Heart left ventricle (tissue), 13 donors: ENCODE results near the gene ALDH3B1.

Experiments
- CTCF ChIP-seq, 12 donors: fragments of 200-600 bp; sonication (generic) in 4 of 12; IDR thresholded peaks; one replicate each; pipeline versions ENCODE4 v1.5.0 to v1.8.0; 2018 to 2022; ENCODE audit warnings: antibody characterized with exemption in 12 of 12, mild to moderate bottlenecking in 5 of 12
- POLR2A ChIP-seq, 2 donors: fragments of 450-650 bp; IDR thresholded peaks; one replicate each; pipeline ENCODE4 v1.6.1; 2017; ENCODE audit warnings: antibody characterized with exemption in 2 of 2, mild to moderate bottlenecking in 2 of 2, moderate library complexity in 2 of 2
- donor health status: ischemic (EF 13 %, LVEDD 7.1; RV severe dilation, severe dysfunction).
- donor health status: DM: no; HTN: yes; CAD: no.
- donor health status: DM: no; HTN: no; CAD: no.
- donor health status: ischemic (EF 25% LVEDD 6.9; RV normal size, moderate dysfunction).
- donor health status: ischemic (EF 25% LVEDD 5.7; RV mildly dilated, moderate dysfunction).
- donor health status: ischemic (EF 35%, LVEDD 5.7; RV mildly dilated, moderate dysfunction).
- donor health status: nonischemic (EF 11% LVEDD 7.7; RV severe dilation, severe dysfunction).
- donor health status: DM: yes; HTN: yes; CAD: no.
- donor health status: PGD.
- donor health status: ischemic (EF 29% LVEDD 5.4; RV normal size, mild dysfunction).
- donor health status: nonischemic (EF 23%, LVEDD 6.1; RV moderate dilation, normal function).

GRCh38 chr11:68002938-68003845 lies 6.9 kb upstream of the ALDH3B1 start:
- TF ChIP-seq CTCF (IDR thresholded peaks at IDR 0.05) (no peak), POLR2A (IDR thresholded peaks at IDR 0.05) (no peak)
